Bone marrow (tissue), 2 donors: ENCODE data around the gene SPOCK1.

ENCODE experiments used
- DNase-seq, 2 donors: peaks; one replicate each; lab custom pipeline; 2025; lab: John Stamatoyannopoulos, UW

SPOCK1 gene

GRCh38 chr5:137361280-137361679 lies 137.8 kb downstream of the SPOCK1 start:
- no peak for DNase-seq

DNA sequence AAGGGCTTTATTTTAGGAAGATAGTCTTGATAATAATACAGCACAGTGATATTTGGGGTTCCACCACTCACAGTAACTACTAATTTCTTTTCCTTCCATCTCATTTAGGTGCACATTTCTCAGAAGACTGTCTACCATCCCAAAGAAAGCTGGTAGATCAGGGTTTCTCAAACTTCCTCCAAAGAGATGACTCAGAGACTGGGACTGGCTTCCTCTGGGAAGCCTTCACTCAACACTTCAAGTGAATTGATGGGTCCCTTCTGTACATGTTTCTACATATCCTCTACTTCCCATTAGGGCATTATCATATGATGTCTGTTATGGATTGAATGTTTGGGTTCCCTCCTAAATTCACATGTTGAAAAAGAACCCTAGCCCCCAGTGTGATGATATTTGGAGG lies 138.5 kb downstream of the SPOCK1 start:
- DNase-seq = no peak

- no peak for DNase-seq
Observed at GRCh38 chr5:137359941-137360340, 139.2 kb downstream of the SPOCK1 start.

- DNase-seq = no peak
Observed at GRCh38 chr5:137357436-137357835, 141.7 kb downstream of the SPOCK1 start.

- DNase-seq = no peak
Observed at GRCh38 chr5:137356127-137356526, 143.0 kb downstream of the SPOCK1 start.

DNA sequence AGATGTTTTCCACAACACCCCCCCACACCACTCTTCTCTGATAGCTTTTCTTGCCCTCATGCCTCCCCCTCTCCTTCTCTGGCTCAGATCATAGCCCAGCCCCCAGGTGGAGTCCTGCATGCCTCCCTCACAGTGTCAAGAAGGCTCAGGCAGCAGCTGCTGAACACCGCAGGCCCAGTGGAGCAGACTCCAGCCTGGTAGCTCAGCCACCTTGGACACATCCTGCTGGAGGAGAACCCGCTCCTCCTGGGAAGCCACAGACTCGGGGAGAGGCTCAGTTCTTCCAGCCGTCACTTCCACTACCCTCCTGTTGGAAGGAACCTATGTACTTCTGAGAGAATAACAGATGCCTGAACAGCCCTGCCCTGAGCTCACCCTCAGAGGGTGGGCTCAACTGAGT lies 143.4 kb downstream of the SPOCK1 start:
- no peak for DNase-seq

DNA sequence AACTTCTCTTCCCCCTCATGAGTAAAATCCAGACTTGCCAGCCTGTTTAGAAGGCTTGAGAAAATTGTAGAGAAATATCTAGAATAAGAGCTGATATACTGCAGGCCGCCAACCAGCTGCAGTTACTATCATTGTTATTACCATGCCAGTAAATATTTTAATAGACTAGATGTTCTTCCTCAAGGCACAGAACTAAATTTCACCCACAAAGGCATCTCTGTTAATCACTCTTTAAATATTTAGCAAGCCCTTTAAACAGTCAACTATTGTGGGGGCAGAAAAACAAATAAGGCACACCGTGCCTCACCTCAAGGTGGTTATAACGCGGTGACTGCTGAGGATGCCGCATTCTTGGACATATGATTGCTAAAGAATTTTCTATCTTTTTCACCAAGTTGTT lies 147.0 kb downstream of the SPOCK1 start:
- no peak for DNase-seq

GRCh38 chr5:137350791-137351190 lies 148.3 kb downstream of the SPOCK1 start:
- no peak for DNase-seq

DNA sequence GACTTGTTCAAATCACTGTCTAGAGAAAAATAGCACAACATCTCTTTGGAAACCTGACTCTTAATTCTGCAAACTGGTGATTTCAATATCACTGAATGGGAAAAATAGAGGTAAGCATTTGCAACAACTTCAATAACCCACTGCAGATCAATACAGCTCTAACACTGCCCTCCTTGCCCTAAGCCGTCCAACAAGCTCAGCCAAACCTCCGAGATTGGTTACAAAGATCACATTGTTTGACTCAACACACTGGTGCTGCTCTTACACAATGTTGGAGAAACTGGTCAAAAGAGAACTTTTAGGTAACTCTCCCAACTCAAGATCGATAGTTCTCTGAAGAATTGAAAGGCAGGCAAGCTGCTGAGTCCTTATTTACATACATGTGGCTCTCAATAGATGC lies 150.4 kb downstream of the SPOCK1 start:
- DNase-seq = no peak

- DNase-seq = no peak
Observed at GRCh38 chr5:137347865-137348264, 151.3 kb downstream of the SPOCK1 start.

DNA sequence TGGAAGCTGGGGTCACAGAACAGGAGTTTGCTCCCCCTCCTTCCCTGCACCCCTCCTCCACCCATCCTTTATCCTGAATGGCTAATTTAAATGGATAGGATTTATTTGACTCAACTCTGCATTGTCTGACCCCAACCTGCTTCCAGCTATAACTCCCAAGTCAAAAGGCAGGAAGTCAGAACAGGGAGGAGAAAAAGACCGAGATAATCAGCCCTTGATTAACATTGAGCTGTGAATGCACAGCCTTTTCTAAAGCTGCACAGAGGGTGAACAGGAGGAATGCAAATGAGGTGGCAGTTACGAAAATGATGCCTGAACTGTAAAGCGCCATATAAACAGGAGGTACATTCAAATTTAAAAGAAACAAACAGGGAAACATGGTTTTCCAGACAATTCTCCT lies 152.8 kb downstream of the SPOCK1 start:
- DNase-seq = no peak

- DNase-seq = no peak
Observed at GRCh38 chr5:137345396-137345795, 153.7 kb downstream of the SPOCK1 start.

DNA sequence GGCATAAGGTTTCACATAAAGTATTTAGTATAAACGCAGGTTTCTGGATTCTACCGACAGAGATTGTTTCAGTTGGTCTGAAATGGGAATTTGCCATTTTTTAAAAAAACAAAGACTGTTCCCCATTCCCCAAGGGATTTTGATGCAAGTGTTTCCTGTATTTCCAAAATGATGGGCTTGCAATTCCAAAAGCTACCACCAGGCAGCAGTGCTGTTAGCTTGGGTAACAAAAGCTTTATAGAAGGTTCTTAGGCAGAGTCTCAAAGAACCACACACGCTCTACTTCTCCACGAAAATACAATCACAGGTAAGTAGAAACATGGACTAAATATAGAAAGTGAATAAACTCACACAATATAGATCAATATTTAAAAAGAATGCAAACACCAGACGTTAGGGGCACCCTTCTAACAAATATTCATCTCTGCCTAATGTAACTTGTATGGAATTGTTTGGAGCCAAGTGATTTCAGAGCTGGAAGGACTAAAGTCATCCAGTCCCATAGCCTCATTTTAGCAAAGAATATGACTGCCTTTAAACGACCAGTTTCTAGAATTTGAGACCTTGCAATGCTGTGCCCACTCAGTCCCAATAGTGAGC lies 154.3 kb downstream of the SPOCK1 start:
- no peak for DNase-seq

DNA sequence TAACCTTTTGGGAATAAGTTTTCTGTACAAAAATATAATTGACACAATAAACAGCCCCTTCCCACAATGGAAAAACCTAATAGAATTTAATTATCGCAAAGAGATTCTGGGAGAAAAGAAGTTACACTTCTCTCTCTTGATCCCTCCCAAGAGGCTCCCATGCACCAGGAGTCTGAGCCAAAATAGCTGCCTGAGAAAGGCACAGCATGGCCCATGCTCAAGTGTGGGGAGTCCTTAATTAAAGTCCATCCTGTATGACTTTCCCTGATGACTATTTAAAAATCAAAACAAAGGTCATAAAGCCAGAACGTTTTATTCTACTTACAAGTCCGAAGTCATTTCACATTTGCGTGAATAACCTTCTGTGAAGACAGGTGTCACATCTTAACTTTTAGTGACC lies 155.1 kb downstream of the SPOCK1 start:
- DNase-seq = no peak

DNA sequence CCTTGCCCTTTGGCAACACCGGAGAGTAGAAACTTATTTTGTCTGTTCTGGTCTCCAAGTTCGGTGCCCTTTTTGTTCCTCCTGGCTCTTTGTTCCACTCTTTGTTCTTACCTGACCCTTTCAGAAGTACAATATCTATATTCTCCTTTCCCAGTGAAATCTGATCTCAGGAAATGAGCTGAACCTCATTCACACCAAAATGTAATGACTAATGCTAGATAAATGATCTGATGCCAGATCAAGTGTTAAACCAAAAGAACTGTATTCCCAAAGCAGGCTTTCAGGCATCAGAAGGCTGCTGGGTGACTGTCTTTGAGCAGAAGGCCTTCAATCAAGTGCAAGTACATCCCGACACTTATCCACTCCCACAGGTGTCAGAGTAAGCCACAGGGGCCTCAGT lies 156.4 kb downstream of the SPOCK1 start:
- no peak for DNase-seq

DNA sequence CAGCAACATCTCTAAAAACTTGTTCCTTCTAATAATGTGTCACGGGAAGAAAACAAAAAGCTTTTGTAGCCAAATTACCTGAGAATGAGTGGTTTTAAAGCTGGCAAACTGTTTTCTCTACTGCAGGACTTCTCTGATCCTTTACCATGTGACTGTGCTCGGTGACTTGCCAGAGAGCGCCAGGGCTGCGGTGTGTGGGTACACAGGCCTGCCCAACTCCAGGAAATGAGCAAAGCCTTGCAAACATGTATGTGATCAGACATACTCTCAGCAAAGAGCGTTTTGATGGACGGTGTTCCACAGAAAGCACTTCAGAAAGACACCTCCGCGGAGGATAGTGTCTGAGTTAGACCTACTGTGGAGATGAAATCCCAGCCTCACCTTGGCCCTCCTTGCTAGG lies 157.3 kb downstream of the SPOCK1 start:
- DNase-seq = no peak

DNA sequence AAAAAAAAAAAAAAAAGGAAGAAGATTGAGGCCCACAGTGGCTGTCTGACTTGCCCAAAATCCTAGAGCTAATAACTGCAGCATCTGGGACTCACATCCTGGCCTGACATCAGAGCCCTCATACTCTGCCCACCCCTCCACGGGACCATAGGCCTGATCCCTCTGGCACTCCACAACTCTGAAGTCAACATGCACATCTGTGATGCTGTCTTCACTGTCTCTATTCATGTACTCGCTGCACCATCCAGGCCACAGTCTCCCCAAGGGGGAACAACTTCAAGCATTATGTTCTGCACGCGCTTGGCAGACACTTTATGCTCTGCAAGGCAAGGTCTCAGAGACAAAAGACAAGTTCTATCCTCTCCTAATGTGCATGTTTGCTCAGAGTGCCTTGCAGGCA lies 158.2 kb downstream of the SPOCK1 start:
- DNase-seq = no peak

DNA sequence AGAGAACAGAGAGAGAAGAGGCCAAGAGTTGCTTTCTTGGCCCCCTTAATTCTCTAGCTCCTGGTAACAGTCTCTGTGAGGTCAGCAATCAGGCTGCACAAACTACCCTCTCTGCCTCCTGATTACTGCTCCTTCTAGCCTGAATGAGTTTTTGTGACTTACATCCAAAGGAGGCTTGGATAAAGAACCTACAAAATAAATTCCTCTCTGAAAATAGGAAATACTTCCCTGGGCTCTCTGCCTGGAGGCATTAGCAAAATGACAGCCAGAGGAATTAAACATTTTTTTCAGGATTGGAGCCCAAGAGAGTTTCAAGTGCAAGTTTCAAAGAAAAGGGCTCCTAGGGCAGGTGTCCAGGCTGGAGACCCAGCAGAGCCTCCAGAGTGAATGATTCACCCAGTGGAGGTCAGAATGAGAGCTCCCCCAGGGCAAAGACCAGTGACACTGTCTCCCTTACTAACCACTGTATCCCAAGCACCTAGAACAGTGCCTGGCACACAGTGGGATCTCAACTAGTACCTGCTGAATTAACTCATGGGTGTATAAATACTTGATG lies 162.5 kb downstream of the SPOCK1 start:
- no peak for DNase-seq

DNA sequence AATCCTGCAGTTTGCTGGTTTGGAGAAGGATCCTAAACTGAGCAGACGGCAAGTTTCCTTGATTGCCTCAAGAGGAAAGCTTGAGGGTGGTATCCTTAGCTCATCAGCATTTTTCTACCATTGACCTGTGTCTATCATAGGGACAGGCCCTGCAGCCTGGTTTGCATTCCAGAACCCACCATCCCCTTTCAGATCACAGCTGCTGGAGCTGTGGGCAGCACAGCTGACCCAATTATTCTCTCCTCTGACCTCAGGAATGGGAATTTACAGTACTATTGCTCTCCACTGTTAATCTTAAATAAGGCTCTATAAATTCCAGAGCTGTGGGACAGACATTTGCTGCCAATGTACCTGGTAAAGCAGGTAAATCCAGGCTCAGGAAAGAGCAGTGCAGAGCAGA lies 163.0 kb downstream of the SPOCK1 start:
- DNase-seq = no peak

DNA sequence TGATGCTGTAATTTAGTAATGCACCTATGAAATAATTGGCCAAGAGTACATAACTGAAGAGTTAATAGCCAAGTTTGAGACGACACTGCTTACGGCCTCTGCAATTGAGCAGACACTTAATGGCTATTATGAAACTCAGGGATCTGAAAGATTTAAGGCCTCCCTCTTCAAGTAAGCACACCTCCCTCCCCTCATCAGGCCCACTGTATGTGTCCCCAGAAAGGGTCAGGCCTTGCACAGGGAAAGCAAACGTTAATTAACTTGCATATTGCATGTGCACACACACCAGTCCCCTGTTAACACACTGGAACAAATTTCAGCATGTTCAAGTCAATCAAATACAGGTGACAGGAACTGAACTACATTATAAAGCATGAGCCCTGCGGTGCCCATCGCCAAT lies 163.6 kb downstream of the SPOCK1 start:
- DNase-seq = no peak

- no peak for DNase-seq
Observed at GRCh38 chr5:137333928-137334327, 165.2 kb downstream of the SPOCK1 start.

DNA sequence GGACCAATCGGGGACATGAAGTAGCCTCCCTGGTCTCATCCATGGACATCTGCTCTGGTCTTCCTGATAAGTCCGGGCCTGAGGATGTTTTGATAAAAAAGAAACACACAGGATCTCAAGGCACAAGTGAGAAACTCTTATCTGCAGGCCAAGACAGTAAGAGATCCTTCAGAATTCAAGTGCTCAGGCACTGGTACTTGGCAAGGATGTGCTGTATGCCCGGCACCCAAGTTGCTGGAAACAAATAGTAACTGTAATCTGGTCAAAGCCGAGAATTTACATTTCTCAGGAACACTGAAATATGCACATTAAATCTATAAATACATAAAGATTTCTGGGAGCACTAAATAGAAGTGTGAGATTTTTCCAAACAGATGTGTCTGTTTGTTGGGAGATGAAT lies 165.7 kb downstream of the SPOCK1 start:
- no peak for DNase-seq

- no peak for DNase-seq
Observed at GRCh38 chr5:137332296-137332695, 166.8 kb downstream of the SPOCK1 start.

DNA sequence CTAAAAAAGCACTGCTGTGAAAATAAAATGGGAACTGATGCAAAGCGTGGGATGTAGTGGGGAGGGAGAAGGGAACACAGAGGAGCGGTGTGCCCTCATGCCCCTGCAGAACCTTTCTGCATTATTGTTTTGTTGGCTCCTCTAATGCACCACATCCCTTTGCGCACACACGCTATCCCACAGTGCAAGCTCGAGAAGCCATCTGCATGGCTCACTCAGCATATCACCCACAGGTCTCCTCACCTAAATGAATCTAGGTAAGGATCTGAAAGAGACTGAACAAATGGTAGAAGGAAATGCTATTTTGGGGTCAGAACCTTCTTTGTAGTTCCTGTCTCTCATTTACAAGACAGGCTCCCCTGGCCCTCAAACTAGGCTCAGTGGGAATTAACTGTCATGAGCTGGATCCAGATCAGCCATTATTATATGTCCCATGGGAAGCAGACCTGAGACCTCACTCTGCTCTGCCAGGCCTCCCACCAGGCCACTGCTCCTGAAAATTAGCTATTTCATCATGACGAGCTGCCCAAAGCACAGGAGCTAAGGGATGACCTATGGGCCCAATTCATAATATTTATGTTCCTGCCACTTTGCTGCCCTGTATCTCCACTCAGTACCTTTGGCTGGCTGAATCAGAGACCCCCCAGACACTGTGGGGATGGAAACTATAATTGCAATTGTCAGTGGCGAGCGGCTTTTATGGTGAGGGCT lies 169.4 kb downstream of the SPOCK1 start:
- DNase-seq = no peak
